ENCODE measurements around the gene PLOD2. TPM values are rescaled to one million over a fixed set of nuclear protein-coding genes. Genes with fewer than 3 reads are reported as not detected.

Gene PLOD2
- polyA plus RNA-seq, 1 donor (not counting 4 experiments of a cell fraction or from before 2014, with no cell fraction given): 30.0 TPM

DNA sequence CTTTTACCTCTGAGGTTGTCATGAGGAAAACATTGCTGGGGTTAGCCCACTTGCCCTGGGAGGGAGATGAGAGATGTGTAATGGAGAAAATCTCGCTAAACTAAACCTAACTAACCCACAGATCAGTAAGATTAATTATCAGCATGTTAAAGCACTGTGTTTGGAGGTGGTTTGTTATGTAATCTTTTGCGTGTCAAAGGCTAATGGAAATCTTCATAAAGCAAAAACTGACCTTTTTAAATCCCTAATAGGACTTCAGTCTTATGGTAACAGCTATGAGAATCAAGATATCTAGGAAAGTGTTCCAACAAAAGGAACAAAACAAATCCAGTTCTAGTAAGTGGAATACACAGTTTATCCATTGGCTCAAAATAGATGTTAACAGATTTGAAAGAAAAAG is 102.7 kb downstream of the PLOD2 start:
- H3K4me2 ChIP-seq (ENCODE audit: control insufficient read depth, extremely low read depth, insufficient read depth, low read depth, low read length): no peak overlapping the region
- H4K20me1 ChIP-seq (ENCODE audit: control insufficient read depth, extremely low read depth, insufficient read depth, low read length): no peaks in the 10 kb centered on the region
- no peaks in the 10 kb centered on the region for H3K27me3 ChIP-seq (ENCODE audit: control insufficient read depth, extremely low read depth, insufficient read depth, low read length)
- H3K4me3 ChIP-seq (ENCODE audit: control insufficient read depth in 2 of 3, extremely low read depth in 1 of 3, insufficient read depth in 2 of 3, low read depth in 1 of 3, low read length in 3 of 3): no peak overlapping the region
- no peak overlapping the region for H3K9ac ChIP-seq (ENCODE audit: control insufficient read depth, extremely low read depth, insufficient read depth, low read length)
- dilution Hi-C loops (cut with MboI; ENCODE audit: extremely low pct_ligation_motif_present, low sequenced_read_pairs): no loop called here
- H2AFZ ChIP-seq (ENCODE audit: control insufficient read depth, low read length): no peak overlapping the region
- DNase-seq (ENCODE audit: low read depth, low spot score): no peak
- no peaks in the 10 kb centered on the region for H3K79me2 ChIP-seq (ENCODE audit: control insufficient read depth, insufficient read depth, low read length)
- H3K9me1 ChIP-seq (ENCODE audit: control insufficient read depth, extremely low read depth, insufficient read depth, low read length): no peaks in the 10 kb centered on the region
- H3K4me1 ChIP-seq (ENCODE audit: control insufficient read depth, extremely low read depth, insufficient read depth, low read length): no peaks in the 10 kb centered on the region
- H3K36me3 ChIP-seq (ENCODE audit: control insufficient read depth in 2 of 2, extremely low read depth in 1 of 2, insufficient read depth in 2 of 2, low read length in 2 of 2): no peaks in the 10 kb centered on the region
- no peak for FAIRE-seq
- no peaks in the 10 kb centered on the region for H3K9me3 ChIP-seq (ENCODE audit: control insufficient read depth, low read depth, low read length)
- no peak for TF ChIP-seq EZH2 (IDR thresholded peaks at IDR 0.05; ENCODE audit: low read length)
- H3K27ac ChIP-seq (ENCODE audit: control insufficient read depth, insufficient read depth, low read length): no peak overlapping the region

DNA sequence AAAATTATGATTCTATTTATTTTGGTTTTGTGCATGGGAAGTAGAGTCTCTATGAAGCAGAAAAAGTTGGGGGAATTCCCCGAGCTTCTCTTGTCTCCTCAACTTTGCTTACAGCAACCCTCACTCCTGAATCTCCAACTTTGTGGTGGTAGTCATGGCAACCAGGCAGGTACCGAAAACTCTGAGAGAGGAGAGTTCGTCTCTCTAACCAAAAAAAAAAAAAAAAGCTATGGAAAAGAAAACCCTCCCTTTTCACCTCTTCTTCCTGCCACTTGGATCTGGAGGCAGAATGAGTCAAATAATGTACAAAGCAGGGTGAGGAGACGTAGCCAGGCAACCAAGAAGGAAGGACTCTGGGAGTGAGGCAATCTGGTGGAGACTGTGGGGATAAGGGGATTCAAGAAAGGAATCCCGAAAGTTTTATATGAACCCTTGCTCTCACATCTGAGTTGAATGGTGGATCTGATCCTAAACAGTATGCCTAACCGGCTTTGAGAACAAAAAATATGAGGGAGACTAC is 108.1 kb downstream of the PLOD2 start:
- H3K4me1 ChIP-seq (ENCODE audit: control insufficient read depth, extremely low read depth, insufficient read depth, low read length): no peaks in the 10 kb centered on the region
- dilution Hi-C loops (cut with MboI; ENCODE audit: extremely low pct_ligation_motif_present, low sequenced_read_pairs): no loop called here
- H3K9me3 ChIP-seq (ENCODE audit: control insufficient read depth, low read depth, low read length): no peaks in the 10 kb centered on the region
- no peaks in the 10 kb centered on the region for H4K20me1 ChIP-seq (ENCODE audit: control insufficient read depth, extremely low read depth, insufficient read depth, low read length)
- no peaks in the 10 kb centered on the region for H3K79me2 ChIP-seq (ENCODE audit: control insufficient read depth, insufficient read depth, low read length)
- no peak overlapping the region for H3K27ac ChIP-seq (ENCODE audit: control insufficient read depth, insufficient read depth, low read length)
- no peak for DNase-seq (ENCODE audit: low read depth, low spot score)
- no peak overlapping the region for H2AFZ ChIP-seq (ENCODE audit: control insufficient read depth, low read length)
- no peaks in the 10 kb centered on the region for H3K36me3 ChIP-seq (ENCODE audit: control insufficient read depth in 2 of 2, extremely low read depth in 1 of 2, insufficient read depth in 2 of 2, low read length in 2 of 2)
- no peak overlapping the region for H3K4me3 ChIP-seq (ENCODE audit: control insufficient read depth in 2 of 3, extremely low read depth in 1 of 3, insufficient read depth in 2 of 3, low read depth in 1 of 3, low read length in 3 of 3)
- no peaks in the 10 kb centered on the region for H3K9me1 ChIP-seq (ENCODE audit: control insufficient read depth, extremely low read depth, insufficient read depth, low read length)
- no peak overlapping the region for H3K4me2 ChIP-seq (ENCODE audit: control insufficient read depth, extremely low read depth, insufficient read depth, low read depth, low read length)
- no peaks in the 10 kb centered on the region for H3K27me3 ChIP-seq (ENCODE audit: control insufficient read depth, extremely low read depth, insufficient read depth, low read length)
- TF ChIP-seq, protein P1, sequence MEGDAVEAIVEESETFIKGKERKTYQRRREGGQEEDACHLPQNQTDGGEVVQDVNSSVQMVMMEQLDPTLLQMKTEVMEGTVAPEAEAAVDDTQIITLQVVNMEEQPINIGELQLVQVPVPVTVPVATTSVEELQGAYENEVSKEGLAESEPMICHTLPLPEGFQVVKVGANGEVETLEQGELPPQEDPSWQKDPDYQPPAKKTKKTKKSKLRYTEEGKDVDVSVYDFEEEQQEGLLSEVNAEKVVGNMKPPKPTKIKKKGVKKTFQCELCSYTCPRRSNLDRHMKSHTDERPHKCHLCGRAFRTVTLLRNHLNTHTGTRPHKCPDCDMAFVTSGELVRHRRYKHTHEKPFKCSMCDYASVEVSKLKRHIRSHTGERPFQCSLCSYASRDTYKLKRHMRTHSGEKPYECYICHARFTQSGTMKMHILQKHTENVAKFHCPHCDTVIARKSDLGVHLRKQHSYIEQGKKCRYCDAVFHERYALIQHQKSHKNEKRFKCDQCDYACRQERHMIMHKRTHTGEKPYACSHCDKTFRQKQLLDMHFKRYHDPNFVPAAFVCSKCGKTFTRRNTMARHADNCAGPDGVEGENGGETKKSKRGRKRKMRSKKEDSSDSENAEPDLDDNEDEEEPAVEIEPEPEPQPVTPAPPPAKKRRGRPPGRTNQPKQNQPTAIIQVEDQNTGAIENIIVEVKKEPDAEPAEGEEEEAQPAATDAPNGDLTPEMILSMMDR (optimal IDR thresholded peaks at IDR 0.05 in 1 of 3, IDR thresholded peaks at IDR 0.05 in 1 of 3, conservative IDR thresholded peaks at IDR 0.05 in 1 of 3; ENCODE audit: extremely low read depth in 1 of 3, insufficient read depth in 2 of 3, low read length in 3 of 3): no peak
- no peak for TF ChIP-seq EZH2 (IDR thresholded peaks at IDR 0.05; ENCODE audit: low read length)
- FAIRE-seq: no peak
- no peak overlapping the region for H3K9ac ChIP-seq (ENCODE audit: control insufficient read depth, extremely low read depth, insufficient read depth, low read length)
